ENCODE data around the gene DCLRE1A.

The DCLRE1A gene

DNA sequence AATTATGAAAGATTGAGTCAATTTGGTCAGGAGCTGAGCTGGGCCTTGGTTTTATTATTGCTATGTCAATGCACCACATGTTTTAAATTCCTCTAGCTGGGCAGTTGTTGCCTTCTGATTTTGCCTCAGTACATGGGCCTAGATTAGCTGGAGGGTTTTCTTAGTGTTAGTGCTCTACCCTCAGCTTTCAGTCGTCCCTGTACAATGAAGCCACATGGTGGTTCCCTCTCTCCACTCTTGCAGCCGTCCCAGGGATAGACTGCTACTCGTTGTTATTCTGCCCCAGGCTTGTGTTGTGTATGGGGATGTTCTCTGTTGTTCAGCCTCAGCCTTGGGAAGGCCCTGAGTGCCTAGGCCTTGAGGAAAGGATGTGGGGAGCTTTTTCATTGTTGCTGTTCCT, 37.6 kb upstream of the DCLRE1A start:
- no peak for TF ChIP-seq ZFX (IDR thresholded peaks at IDR 0.05; ENCODE audit: borderline replicate concordance)
- TF ChIP-seq, protein P1, sequence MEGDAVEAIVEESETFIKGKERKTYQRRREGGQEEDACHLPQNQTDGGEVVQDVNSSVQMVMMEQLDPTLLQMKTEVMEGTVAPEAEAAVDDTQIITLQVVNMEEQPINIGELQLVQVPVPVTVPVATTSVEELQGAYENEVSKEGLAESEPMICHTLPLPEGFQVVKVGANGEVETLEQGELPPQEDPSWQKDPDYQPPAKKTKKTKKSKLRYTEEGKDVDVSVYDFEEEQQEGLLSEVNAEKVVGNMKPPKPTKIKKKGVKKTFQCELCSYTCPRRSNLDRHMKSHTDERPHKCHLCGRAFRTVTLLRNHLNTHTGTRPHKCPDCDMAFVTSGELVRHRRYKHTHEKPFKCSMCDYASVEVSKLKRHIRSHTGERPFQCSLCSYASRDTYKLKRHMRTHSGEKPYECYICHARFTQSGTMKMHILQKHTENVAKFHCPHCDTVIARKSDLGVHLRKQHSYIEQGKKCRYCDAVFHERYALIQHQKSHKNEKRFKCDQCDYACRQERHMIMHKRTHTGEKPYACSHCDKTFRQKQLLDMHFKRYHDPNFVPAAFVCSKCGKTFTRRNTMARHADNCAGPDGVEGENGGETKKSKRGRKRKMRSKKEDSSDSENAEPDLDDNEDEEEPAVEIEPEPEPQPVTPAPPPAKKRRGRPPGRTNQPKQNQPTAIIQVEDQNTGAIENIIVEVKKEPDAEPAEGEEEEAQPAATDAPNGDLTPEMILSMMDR (IDR thresholded peaks at IDR 0.05): no peak
- no peak overlapping the region for H3K27ac ChIP-seq

DNA sequence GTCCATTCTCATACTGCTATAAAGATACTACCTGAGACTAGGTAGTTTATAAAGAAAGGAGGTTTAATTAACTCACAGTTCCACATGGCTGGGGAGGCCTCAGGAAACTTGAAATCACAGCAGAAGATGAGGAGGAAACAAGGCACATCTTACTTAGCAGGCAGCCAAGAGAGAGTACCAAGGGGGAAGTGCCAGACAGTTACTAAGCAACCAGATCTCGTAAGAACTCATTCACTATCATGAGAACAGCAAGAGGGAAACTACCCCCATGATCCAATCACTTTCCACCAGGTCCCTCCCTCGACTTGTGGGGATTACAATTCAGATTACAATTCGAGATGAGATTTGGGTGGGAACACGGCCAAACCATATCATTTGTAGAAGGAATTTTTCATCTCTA, 36.9 kb upstream of the DCLRE1A start:
- no peak overlapping the region for H3K27ac ChIP-seq
- TF ChIP-seq ZFX (IDR thresholded peaks at IDR 0.05; ENCODE audit: borderline replicate concordance): no peak
- TF ChIP-seq, protein P1 (IDR thresholded peaks at IDR 0.05): no peak

DNA sequence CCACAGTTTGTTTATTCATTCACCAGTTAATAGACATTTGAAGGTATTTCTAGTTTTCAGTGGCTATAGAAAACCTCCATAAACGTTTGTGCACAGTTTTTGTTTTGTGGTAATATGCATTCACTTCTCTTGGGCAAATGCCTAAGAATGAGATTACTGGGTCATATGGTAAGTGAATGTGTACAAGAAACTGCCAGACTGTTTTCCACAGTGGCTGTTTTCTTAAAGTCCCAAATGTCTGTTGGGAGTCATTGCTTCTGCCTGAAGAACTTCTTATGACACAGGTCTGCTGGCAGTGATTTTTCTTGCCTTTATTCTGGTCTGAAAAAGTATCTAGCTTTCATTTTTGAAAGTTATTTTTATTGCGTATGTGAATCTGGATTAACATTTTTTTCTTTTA, 36.0 kb upstream of the DCLRE1A start:
- H3K27ac ChIP-seq: no peak overlapping the region
- TF ChIP-seq ZFX (IDR thresholded peaks at IDR 0.05; ENCODE audit: borderline replicate concordance): no peak
- TF ChIP-seq, protein P1 (IDR thresholded peaks at IDR 0.05): no peak

DNA sequence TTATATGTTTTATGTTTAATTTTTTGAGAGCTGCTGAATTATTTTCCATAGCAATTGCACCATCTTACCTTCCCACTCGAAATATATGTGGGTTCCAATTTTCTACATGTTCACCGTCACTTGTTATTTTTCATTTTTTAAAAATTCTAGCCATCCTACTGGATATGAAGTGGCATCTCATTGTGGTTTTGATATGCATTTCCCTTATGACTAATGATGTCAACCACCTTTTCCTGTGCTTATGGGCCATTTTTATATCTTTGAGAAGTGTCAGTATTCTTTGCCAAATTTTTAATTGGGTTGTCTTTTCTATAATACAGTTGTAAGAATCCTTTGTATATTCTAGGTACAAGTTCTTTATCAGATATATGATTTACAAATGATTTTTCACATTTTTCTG, 28.4 kb upstream of the DCLRE1A start:
- no peak overlapping the region for H3K27ac ChIP-seq
- TF ChIP-seq, protein P1 (IDR thresholded peaks at IDR 0.05): no peak
- no peak for TF ChIP-seq ZFX (IDR thresholded peaks at IDR 0.05; ENCODE audit: borderline replicate concordance)

DNA sequence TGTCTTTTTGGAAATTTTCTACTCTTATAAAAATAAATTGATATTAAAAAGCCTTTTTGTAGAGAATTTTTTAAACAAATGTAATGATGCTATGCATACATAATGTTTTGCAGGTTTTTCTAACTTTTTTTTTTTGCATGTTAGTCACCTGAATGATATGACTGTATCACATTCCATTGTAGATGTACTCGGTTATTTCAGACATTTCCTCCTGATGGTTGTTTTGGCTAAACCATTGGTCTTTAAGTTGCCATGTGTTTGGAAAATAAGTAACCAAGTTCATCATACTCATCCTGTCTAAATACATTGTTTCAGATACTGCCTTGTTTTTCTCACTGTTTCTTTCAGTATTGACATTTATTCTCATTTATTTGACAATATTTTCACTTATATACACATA, 26.4 kb upstream of the DCLRE1A start:
- no peak overlapping the region for H3K27ac ChIP-seq
- TF ChIP-seq ZFX (IDR thresholded peaks at IDR 0.05; ENCODE audit: borderline replicate concordance): no peak
- TF ChIP-seq, protein P1 (IDR thresholded peaks at IDR 0.05): no peak

DNA sequence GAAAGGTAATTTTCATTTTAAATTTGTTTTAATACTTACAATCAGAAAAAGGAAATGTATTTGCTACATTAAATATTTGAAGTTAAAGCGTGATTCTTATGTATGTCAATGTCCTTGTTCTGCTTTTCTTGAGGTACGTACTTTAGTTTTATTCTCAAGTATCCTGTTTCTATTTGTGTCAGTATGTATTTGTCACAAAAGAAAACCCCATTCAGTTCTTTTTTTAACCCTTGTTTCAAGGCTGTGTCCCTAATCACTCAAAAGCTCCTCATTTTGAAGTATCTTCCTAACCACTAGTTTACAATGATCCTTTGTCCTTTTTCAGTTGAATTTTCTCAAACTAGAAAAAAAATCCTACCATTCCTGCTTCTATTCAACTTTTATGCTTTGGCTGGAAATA, 25.8 kb upstream of the DCLRE1A start:
- H3K27ac ChIP-seq: no peak overlapping the region
- TF ChIP-seq, protein P1 (IDR thresholded peaks at IDR 0.05): no peak
- TF ChIP-seq ZFX (IDR thresholded peaks at IDR 0.05; ENCODE audit: borderline replicate concordance): no peak

DNA sequence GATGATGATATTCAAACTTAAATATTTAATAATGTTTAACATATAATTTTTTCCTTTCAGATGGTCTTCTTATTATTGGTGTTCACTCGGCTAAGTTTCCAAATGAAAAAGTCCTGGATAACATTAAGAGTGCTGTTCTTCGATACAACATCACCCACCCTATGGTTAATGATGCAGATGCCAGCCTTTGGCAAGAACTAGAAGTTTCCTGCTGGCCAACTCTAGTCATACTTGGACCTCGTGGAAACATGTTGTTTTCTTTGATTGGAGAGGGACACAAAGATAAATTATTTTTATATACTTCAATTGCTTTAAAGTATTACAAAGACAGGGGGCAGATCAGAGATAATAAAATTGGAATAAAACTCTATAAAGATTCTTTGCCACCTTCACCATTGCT, 22.6 kb upstream of the DCLRE1A start:
- no peak overlapping the region for H3K27ac ChIP-seq
- TF ChIP-seq ZFX (IDR thresholded peaks at IDR 0.05; ENCODE audit: borderline replicate concordance): no peak
- TF ChIP-seq, protein P1 (IDR thresholded peaks at IDR 0.05): no peak
